ENCODE results near the gene MBNL1. TPM values are rescaled to one million over a fixed set of nuclear protein-coding genes. Genes with fewer than 3 reads are reported as not detected.
"Not testable (repeated sequence)": the region's sequence is repeated elsewhere in the genome, so short reads cannot be mapped to it uniquely, and the experiment has no call there.

Gene MBNL1
- total RNA-seq, 1 donor from 2014 or later = 296 TPM

GRCh38 chr3:152325136-152325535 is 56.4 kb downstream of the MBNL1 start:
- DNase-seq = no peak
- intact Hi-C loops (cut with micrococcal nuclease) = loop anchor here (2.0 kb wide), 1 partner anchor 50 kb away; no protein-coding TSS in a partner anchor
- H3K4me1 Mint-ChIP-seq = peaks cover 57% of the 10 kb centered on the region
- peaks cover 29% of the 10 kb centered on the region for H3K36me3 Mint-ChIP-seq (ENCODE audit: low read depth)
- H3K27me3 Mint-ChIP-seq = no peaks in the 10 kb centered on the region
- no peaks in the 10 kb centered on the region for H3K9me3 Mint-ChIP-seq
- H3K4me3 Mint-ChIP-seq = peak overlapping the region; percentile 7
- H3K27ac Mint-ChIP-seq = peak overlapping the region; percentile 12

GRCh38 chr3:152327203-152327602 is 58.5 kb downstream of the MBNL1 start:
- no peak for DNase-seq
- H3K4me1 Mint-ChIP-seq = peaks cover 59% of the 10 kb centered on the region
- H3K4me3 Mint-ChIP-seq = no peak overlapping the region
- peak overlapping the region; percentile 29 for H3K27ac Mint-ChIP-seq
- no peaks in the 10 kb centered on the region for H3K9me3 Mint-ChIP-seq
- H3K27me3 Mint-ChIP-seq = no peaks in the 10 kb centered on the region
- intact Hi-C loops (cut with micrococcal nuclease) = no loop called here
- peaks cover 32% of the 10 kb centered on the region for H3K36me3 Mint-ChIP-seq (ENCODE audit: low read depth)

- Mint-ChIP-seq H3K9me3 (no peaks in the 10 kb centered on the region), H3K36me3 (ENCODE audit: low read depth) (peaks cover 35% of the 10 kb centered on the region), H3K27ac (peak overlapping the region; percentile 71)
Observed at GRCh38 chr3:152328841-152329240, 60.1 kb downstream of the MBNL1 start.

GRCh38 chr3:152330559-152330958 is 61.8 kb downstream of the MBNL1 start:
- H3K9me3 Mint-ChIP-seq = no peaks in the 10 kb centered on the region
- no peak for DNase-seq
- intact Hi-C loops (cut with micrococcal nuclease) = loop anchor here (2.0 to 5.0 kb wide), 3 partner anchors 33 to 203 kb away; partner anchors contain the start of gene MBNL1
- H3K36me3 Mint-ChIP-seq (ENCODE audit: low read depth) = peaks cover 39% of the 10 kb centered on the region
- peak overlapping the region; percentile 11 for H3K27ac Mint-ChIP-seq
- H3K27me3 Mint-ChIP-seq = no peaks in the 10 kb centered on the region
- no peak overlapping the region for H3K4me3 Mint-ChIP-seq
- H3K4me1 Mint-ChIP-seq = peaks cover 63% of the 10 kb centered on the region

More at GRCh38 chr3:152328841-152329240, 60.1 kb downstream of the MBNL1 start:
- H3K4me1 Mint-ChIP-seq = peaks cover 61% of the 10 kb centered on the region
- intact Hi-C loops (cut with micrococcal nuclease) = no loop called here
- H3K4me3 Mint-ChIP-seq = peak overlapping the region; percentile 39
- DNase-seq = no peak
- no peaks in the 10 kb centered on the region for H3K27me3 Mint-ChIP-seq

GRCh38 chr3:152331018-152331541 is 62.4 kb downstream of the MBNL1 start:
- intact Hi-C loops (cut with micrococcal nuclease) = loop anchor here (1.0 to 5.0 kb wide), 4 partner anchors 8 to 204 kb away; partner anchors contain the start of gene MBNL1
- no peak for DNase-seq
- Mint-ChIP-seq H3K9me3 (no peaks in the 10 kb centered on the region), H3K4me1 (peaks cover 63% of the 10 kb centered on the region), H3K27ac (peak overlapping the region; percentile 82), H3K36me3 (ENCODE audit: low read depth) (peaks cover 39% of the 10 kb centered on the region), H3K4me3 (peak overlapping the region; percentile 36), H3K27me3 (no peaks in the 10 kb centered on the region)

GRCh38 chr3:152331998-152332397 is 63.3 kb downstream of the MBNL1 start:
- H3K27me3 Mint-ChIP-seq = no peaks in the 10 kb centered on the region
- peak overlapping the region; percentile 82 for H3K27ac Mint-ChIP-seq
- H3K36me3 Mint-ChIP-seq (ENCODE audit: low read depth) = peaks cover 35% of the 10 kb centered on the region
- no peak overlapping the region for H3K4me3 Mint-ChIP-seq
- intact Hi-C loops (cut with micrococcal nuclease) = loop anchor here (1.0 to 5.0 kb wide), 4 partner anchors 9 to 205 kb away; partner anchors contain the start of gene MBNL1
- peaks cover 63% of the 10 kb centered on the region for H3K4me1 Mint-ChIP-seq
- no peak for DNase-seq
- no peaks in the 10 kb centered on the region for H3K9me3 Mint-ChIP-seq

GRCh38 chr3:152333928-152334327 is 65.2 kb downstream of the MBNL1 start:
- no peak for DNase-seq
- Mint-ChIP-seq H3K27ac (peak overlapping the region; percentile 37), H3K4me1 (peaks cover 60% of the 10 kb centered on the region), H3K4me3 (no peak overlapping the region), H3K9me3 (no peaks in the 10 kb centered on the region), H3K36me3 (ENCODE audit: low read depth) (peaks cover 37% of the 10 kb centered on the region), H3K27me3 (no peaks in the 10 kb centered on the region)
- intact Hi-C loops (cut with micrococcal nuclease) = loop anchor here (2.0 to 5.0 kb wide), 3 partner anchors 17 to 207 kb away; no protein-coding TSS in a partner anchor

GRCh38 chr3:152334761-152335160 is 66.0 kb downstream of the MBNL1 start:
- H3K4me3 Mint-ChIP-seq = peak overlapping the region; percentile 28
- no peak for DNase-seq
- H3K36me3 Mint-ChIP-seq (ENCODE audit: low read depth) = peaks cover 42% of the 10 kb centered on the region
- peaks cover 59% of the 10 kb centered on the region for H3K4me1 Mint-ChIP-seq
- no peaks in the 10 kb centered on the region for H3K9me3 Mint-ChIP-seq
- intact Hi-C loops (cut with micrococcal nuclease) = loop anchor here (2.0 to 5.0 kb wide), 5 partner anchors 16 to 207 kb away; no protein-coding TSS in a partner anchor
- no peaks in the 10 kb centered on the region for H3K27me3 Mint-ChIP-seq
- H3K27ac Mint-ChIP-seq = peak overlapping the region; percentile 82

GRCh38 chr3:152335273-152335672 is 66.5 kb downstream of the MBNL1 start:
- Mint-ChIP-seq H3K36me3 (ENCODE audit: low read depth) (peaks cover 47% of the 10 kb centered on the region), H3K4me1 (peaks cover 60% of the 10 kb centered on the region), H3K9me3 (no peaks in the 10 kb centered on the region), H3K27me3 (no peaks in the 10 kb centered on the region), H3K4me3 (peak overlapping the region; percentile 28), H3K27ac (peak overlapping the region; percentile 82)
- intact Hi-C loops (cut with micrococcal nuclease) = loop anchor here (2.0 to 5.0 kb wide), 3 partner anchors 16 to 107 kb away; no protein-coding TSS in a partner anchor
- no peak for DNase-seq

- Mint-ChIP-seq H3K4me1 (peaks cover 49% of the 10 kb centered on the region), H3K36me3 (ENCODE audit: low read depth) (peaks cover 47% of the 10 kb centered on the region)
- not testable (repeated sequence) for H3K4me3 Mint-ChIP-seq, H3K9me3 Mint-ChIP-seq, DNase-seq, H3K27ac Mint-ChIP-seq, H3K27me3 Mint-ChIP-seq
- intact Hi-C loops (cut with micrococcal nuclease) = loop anchor here (5.0 kb wide), 2 partner anchors 45 to 105 kb away; no protein-coding TSS in a partner anchor
Observed at GRCh38 chr3:152337337-152337736, 68.6 kb downstream of the MBNL1 start.

GRCh38 chr3:152338159-152338720 is 69.5 kb downstream of the MBNL1 start:
- intact Hi-C loops (cut with micrococcal nuclease) = loop anchor here (5.0 kb wide), 2 partner anchors 44 to 104 kb away; no protein-coding TSS in a partner anchor
- H3K27me3 Mint-ChIP-seq = no peaks in the 10 kb centered on the region
- peak overlapping the region; percentile 69 for H3K27ac Mint-ChIP-seq
- H3K36me3 Mint-ChIP-seq (ENCODE audit: low read depth) = peaks cover 47% of the 10 kb centered on the region
- H3K4me1 Mint-ChIP-seq = peaks cover 42% of the 10 kb centered on the region
- no peak overlapping the region for H3K4me3 Mint-ChIP-seq
- H3K9me3 Mint-ChIP-seq = no peaks in the 10 kb centered on the region
- DNase-seq = no peak

- H3K36me3 Mint-ChIP-seq (ENCODE audit: low read depth) = peaks cover 55% of the 10 kb centered on the region
- H3K27me3 Mint-ChIP-seq = no peaks in the 10 kb centered on the region
- DNase-seq = no peak
- H3K4me1 Mint-ChIP-seq = peaks cover 34% of the 10 kb centered on the region
- intact Hi-C loops (cut with micrococcal nuclease) = loop anchor here (5.0 kb wide), 2 partner anchors 42 to 102 kb away; no protein-coding TSS in a partner anchor
- H3K27ac Mint-ChIP-seq = peak overlapping the region; percentile 12
- no peaks in the 10 kb centered on the region for H3K9me3 Mint-ChIP-seq
- no peak overlapping the region for H3K4me3 Mint-ChIP-seq
Observed at GRCh38 chr3:152339881-152340505, 71.3 kb downstream of the MBNL1 start.

- peaks cover 14% of the 10 kb centered on the region for H3K4me1 Mint-ChIP-seq
- H3K27me3 Mint-ChIP-seq = no peaks in the 10 kb centered on the region
- H3K4me3 Mint-ChIP-seq = no peak overlapping the region
- no peak for DNase-seq
- intact Hi-C loops (cut with micrococcal nuclease) = no loop called here
- peaks cover 31% of the 10 kb centered on the region for H3K36me3 Mint-ChIP-seq (ENCODE audit: low read depth)
- no peaks in the 10 kb centered on the region for H3K9me3 Mint-ChIP-seq
- no peak overlapping the region for H3K27ac Mint-ChIP-seq
Observed at GRCh38 chr3:152345233-152345632, 76.5 kb downstream of the MBNL1 start.

GRCh38 chr3:152346058-152346457 is 77.3 kb downstream of the MBNL1 start:
- Mint-ChIP-seq H3K27me3 (no peaks in the 10 kb centered on the region), H3K4me3 (no peak overlapping the region), H3K9me3 (no peaks in the 10 kb centered on the region), H3K4me1 (peaks cover 17% of the 10 kb centered on the region), H3K27ac (no peak overlapping the region), H3K36me3 (ENCODE audit: low read depth) (peaks cover 31% of the 10 kb centered on the region)
- peak; percentile 40 for DNase-seq
- intact Hi-C loops (cut with micrococcal nuclease) = no loop called here
